BLaER1 (cell line): Measurements from ENCODE around the gene SLAMF6.

Experiments used
- H3K27ac ChIP-seq: shearing (Covaris generic); formaldehyde crosslinking; 2 replicates; pipeline ENCODE4 v1.8.1; 2022
- H3K27me3 ChIP-seq: shearing (Covaris generic); formaldehyde crosslinking; 2 replicates; pipeline ENCODE4 v1.8.1; 2022
- H3K36me3 ChIP-seq: shearing (Covaris generic); formaldehyde crosslinking; 2 replicates; pipeline ENCODE4 v1.8.1; 2022
- H3K4me1 ChIP-seq: shearing (Covaris generic); formaldehyde crosslinking; 2 replicates; pipeline ENCODE4 v1.8.1; 2022
- H3K4me2 ChIP-seq: shearing (Covaris generic); formaldehyde crosslinking; 2 replicates; pipeline ENCODE4 v1.8.1; 2022
- H3K4me3 ChIP-seq: shearing (Covaris generic); formaldehyde crosslinking; 2 replicates; pipeline ENCODE4 v1.8.1; 2022
- H3K9ac ChIP-seq: shearing (Covaris generic); formaldehyde crosslinking; 2 replicates; pipeline ENCODE4 v1.8.1; 2022
- H3K9me3 ChIP-seq: shearing (Covaris generic); formaldehyde crosslinking; 2 replicates; pipeline ENCODE4 v1.8.1; 2022
- H4K20me1 ChIP-seq: shearing (Covaris generic); formaldehyde crosslinking; 2 replicates; pipeline ENCODE4 v1.8.1; 2022
- Cebpa-rat ChIP-seq: shearing (Covaris generic); IDR thresholded peaks from 2 replicates; pipeline ENCODE4 v1.8.1; 2022

The SLAMF6 gene

GRCh38 chr1:160438317-160438918 lies 84.6 kb downstream of the SLAMF6 start:
- Histone ChIP-seq H4K20me1 (no peaks in the 10 kb centered on the region), H3K9me3 (peaks cover 22% of the 10 kb centered on the region), H3K27me3 (no peaks in the 10 kb centered on the region), H3K36me3 (no peaks in the 10 kb centered on the region), H3K4me2 (peak overlapping the region; percentile 86), H3K4me3 (peak overlapping the region; percentile 49), H3K27ac (peak overlapping the region; percentile 88), H3K4me1 (peaks cover 40% of the 10 kb centered on the region), H3K9ac (peak overlapping the region; percentile 80)
- no peak for TF ChIP-seq Cebpa-rat

- Histone ChIP-seq H3K27ac (peak overlapping the region; percentile 88), H3K27me3 (no peaks in the 10 kb centered on the region), H3K4me3 (peak overlapping the region; percentile 49), H3K36me3 (no peaks in the 10 kb centered on the region), H3K9ac (peak overlapping the region; percentile 80), H3K9me3 (peaks cover 22% of the 10 kb centered on the region), H3K4me1 (peaks cover 39% of the 10 kb centered on the region), H3K4me2 (peak overlapping the region; percentile 86), H4K20me1 (no peaks in the 10 kb centered on the region)
- TF ChIP-seq Cebpa-rat = no peak
Measured at GRCh38 chr1:160437432-160438316, 85.4 kb downstream of the SLAMF6 start.

GRCh38 chr1:160436966-160437365 lies 86.1 kb downstream of the SLAMF6 start:
- Histone ChIP-seq H3K4me3 (no peak overlapping the region), H3K4me1 (peaks cover 46% of the 10 kb centered on the region), H3K27me3 (no peaks in the 10 kb centered on the region), H3K36me3 (no peaks in the 10 kb centered on the region), H3K4me2 (peak overlapping the region; percentile 86), H3K27ac (peak overlapping the region; percentile 88), H3K9ac (peak overlapping the region; percentile 80), H3K9me3 (peaks cover 22% of the 10 kb centered on the region), H4K20me1 (no peaks in the 10 kb centered on the region)
- no peak for TF ChIP-seq Cebpa-rat
